Jurkat, Clone E6-1 (cell line): Measurements from ENCODE around the gene GPM6B.

Experiments
- DNase-seq: peaks from one replicate; pipeline ENCODE4 v3.0.0-alpha.2; 2011; ENCODE audit warnings: low read depth, low spot score
- H3K4me3 ChIP-seq: 2 replicates; pipeline ENCODE4 v1.5.1; 2011; ENCODE audit warnings: mild to moderate bottlenecking, low read length, control low read depth, moderate library complexity

The GPM6B gene

DNA sequence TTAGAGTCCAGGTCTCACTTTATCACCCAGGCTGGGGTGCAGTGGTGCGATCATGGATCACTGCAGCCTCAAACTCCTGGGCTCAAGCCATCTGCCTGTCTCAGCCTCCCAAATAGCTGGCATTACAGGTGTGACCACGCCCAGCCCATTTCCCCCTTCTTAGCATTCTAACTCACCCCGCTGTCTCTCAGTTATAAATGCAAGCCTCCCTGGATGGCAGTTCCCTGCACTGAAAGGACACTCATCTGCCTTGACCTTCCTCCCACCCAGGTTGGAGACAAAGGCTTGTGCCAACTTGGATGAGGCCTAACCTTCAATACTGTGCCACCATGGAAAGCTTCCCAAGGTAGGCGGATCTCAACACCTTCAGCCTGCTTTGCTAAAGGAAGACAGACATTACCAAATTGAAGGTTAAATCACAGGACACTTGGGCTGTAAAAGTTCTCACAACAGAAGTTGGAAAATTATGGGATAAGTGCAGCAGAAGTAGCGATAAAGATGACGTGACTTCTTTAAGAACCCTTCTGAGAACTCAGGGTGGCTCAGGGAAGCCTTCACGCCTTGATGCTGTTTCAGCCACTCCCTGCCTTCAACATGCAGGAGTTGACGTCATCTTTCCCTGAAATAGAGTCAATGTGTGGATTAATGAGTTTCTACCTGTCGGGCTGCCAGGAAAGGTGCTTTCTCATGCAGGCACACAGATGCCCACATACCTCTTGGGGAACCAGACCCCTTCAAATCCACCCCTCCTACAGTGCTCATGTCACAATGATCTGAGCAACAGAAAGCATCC lies 10.6 kb upstream of the GPM6B start:
- H3K4me3 ChIP-seq = no peak overlapping the region
- DNase-seq = no peak

DNA sequence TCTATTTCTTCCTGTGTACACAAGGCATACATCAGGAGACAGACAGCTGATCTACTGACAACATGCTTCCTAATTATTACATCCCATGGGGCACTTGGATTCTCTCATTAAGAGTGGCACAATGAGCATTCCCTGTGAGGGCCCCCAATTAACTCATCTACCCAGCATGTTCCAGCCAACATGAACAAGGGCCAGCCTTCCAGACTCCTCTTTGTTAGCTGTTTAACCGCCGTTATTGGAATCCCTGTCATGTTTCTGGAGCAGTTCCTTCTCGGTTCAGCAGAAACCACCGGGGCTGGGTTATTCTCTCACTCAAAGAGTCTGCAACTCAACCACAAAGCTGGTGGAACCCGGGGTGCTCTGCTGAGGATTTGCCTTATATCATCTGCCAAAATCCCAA lies 9.9 kb upstream of the GPM6B start:
- no peak for DNase-seq
- no peak overlapping the region for H3K4me3 ChIP-seq

DNA sequence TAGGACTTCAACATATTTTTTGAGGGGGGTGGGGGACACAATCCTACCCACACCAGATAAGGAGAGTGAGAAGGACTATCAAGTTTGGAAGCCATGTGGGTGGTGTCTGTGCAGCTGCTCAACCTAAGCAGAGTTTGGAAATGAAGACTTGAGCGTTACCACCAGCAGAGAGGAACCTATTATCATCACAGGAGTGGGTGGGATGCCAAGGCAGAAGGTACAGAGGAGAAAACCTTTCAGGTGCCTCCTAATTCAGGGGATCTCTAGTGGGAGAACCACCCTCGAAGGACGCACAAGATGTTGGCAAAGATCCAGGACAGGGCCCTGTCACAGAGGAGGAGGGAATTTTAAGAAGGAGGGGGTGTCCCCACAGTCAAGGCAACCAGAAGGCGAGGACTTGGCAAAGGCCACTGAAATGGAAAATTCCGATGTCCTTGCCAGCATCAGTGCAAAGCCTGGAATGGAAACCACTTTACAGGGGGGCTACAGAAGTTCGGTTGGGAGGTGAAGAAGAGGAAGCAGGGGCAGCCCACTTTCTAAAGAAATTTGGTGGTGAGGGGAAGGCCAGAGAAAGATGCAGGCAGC lies 8.4 kb upstream of the GPM6B start:
- no peak for DNase-seq

DNA sequence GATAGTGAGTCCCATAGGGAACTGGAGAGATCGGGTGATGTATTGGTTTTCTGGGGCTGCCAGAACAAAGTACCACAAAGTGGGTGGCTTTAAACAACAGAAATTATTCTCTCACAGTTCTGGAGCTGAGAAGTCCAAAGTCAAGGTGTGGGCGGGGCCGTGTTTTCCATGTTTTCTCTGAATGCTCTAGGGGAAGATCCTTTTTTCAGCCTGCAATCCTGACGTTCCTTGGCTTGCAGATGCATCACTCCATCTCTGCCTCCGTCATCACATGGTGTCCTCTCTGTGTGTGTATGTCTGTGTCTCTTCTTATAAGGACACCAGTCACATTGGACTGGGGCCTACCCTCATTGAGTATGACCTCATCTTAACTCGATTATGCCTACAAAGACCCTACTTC lies 7.9 kb upstream of the GPM6B start:
- H3K4me3 ChIP-seq = no peak overlapping the region

More for the DNA sequence above, 8.4 kb upstream of the GPM6B start:
- no peak overlapping the region for H3K4me3 ChIP-seq

DNA sequence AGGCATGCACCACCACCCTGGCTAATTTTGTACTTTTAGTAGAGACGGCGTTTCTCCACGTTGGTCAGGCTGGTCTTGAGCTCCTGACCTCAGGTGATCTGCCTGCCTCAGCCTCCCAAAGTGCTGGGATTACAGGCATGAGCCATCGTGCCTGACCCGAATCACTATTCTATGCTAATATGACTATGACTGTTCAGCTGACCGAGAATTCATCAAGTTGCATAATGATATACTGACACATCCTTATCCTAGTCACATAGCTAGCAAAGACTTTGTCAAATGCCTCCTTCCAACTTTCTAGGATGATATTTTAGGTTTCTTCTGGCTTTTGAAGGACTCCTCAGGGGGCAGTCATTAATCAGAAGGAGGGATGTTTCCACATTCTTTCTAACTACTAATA lies 4.8 kb upstream of the GPM6B start:
- DNase-seq = no peak
- no peak overlapping the region for H3K4me3 ChIP-seq

More for the DNA sequence above, 7.9 kb upstream of the GPM6B start:
- no peak for DNase-seq

DNA sequence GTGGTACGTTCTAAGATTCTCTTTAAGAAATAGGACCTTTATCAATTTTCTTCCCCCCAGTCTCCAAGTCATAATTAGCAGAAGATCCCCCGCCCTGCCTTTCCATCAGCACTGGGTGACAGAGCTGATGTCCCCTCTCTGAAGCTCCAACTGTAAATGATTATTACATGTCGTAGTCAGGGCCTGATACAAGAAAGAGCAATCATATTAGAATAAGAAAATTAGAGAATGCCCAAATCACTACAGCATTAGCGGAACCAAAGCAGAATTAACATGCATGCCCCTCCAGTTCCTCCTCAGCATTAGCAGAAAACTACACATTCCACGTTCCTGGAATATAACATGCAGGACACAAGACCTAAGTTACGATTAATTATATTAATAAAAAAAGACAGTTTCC lies 717 bp downstream of the GPM6B start:
- no peak overlapping the region for H3K4me3 ChIP-seq
- DNase-seq = no peak

DNA sequence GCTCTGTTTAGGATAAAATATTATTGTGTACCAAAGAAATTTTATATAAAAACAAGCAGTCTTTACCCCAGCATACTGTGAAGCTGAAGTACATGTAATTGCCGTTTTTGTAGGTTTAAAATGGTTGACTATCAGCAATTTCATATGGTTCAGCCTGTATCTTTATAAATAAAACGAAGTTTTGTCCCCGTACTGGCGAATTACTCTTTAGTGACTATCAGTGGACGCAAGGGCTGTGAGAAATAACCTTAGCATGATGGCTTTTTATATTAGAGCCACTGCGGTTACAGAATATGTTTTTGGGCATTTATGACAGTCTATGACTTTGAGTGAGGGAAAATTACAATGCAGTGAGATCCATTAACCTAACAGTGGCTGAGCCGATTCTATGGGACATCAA lies 1.2 kb downstream of the GPM6B start:
- no peak for DNase-seq

DNA sequence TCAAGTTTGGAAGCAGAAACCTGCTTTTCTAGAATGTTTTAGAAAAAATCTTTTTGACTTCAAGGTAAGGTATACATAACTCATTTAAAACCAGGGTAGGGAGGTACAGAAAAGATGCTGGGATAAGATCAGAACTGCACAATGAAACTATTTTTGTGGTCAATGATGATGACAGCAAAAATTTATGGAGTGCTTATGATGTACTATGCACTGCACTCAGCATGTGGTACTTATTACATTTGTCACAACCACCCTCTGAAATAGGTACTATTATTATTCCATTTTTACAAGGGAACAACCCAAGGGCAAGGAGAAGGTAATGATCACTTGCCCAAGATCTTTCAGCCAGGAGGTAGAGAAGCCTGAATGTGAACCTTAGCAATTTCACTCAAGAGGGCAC lies 8.0 kb downstream of the GPM6B start:
- H3K4me3 ChIP-seq = no peak overlapping the region
- no peak for DNase-seq

More for the DNA sequence above, 1.2 kb downstream of the GPM6B start:
- no peak overlapping the region for H3K4me3 ChIP-seq

DNA sequence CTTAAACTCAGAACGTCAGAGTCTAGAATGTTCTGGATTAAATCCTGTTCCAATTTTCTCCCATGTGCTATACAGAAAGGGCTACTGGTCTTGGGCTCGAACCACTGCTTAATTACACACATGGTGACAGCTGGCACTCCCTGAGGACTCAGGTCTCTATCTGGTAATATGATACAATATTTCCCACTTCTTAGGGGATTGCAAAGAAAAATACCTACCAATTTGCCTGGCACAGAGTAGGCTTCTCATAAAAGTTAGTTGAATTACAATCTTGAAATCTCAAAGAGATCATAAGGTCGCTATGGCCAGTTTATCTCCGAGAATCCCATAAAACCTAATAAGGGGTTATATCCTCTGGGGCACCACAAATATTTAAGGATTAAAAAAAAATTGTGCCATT lies 8.6 kb downstream of the GPM6B start:
- no peak overlapping the region for H3K4me3 ChIP-seq
- no peak for DNase-seq

DNA sequence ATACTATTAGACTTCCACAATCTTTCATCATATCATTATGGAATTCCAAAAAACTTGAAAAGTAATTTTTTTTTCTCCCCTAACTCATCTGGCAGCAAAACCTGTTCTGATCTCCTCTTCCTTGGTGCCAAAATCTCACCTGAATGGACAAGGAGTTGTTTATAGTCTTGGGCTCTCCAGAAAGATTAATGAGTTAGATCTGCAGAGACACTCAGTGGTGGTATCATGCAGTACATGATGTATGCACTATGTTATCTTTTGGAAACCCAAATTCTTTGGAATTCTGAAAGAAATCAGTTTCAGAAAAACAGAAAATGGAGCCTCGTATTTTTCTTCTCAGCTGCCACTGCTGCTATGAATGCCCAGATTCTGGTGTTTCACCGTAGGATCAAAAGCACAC lies 11.7 kb downstream of the GPM6B start:
- DNase-seq = no peak
- H3K4me3 ChIP-seq = no peak overlapping the region

DNA sequence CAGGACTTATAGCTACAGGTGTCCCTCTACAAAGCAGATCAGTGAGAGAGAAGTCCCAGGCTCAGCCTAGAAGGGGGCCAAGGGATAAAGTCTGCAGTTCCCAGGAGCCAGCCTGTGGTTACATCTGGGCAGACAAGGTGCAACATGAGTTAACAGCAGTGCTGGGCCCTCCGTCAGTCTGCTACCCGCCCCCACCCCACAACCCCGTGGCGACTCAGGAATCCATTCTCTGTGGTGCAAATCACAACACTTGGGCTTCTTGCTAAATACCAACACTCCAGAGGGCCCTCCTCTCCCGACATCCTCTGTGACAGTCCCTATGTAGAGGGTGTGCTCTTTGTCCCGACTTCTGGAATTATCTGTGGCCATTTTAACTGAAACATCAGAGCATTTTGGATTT lies 13.8 kb downstream of the GPM6B start:
- no peak overlapping the region for H3K4me3 ChIP-seq

DNA sequence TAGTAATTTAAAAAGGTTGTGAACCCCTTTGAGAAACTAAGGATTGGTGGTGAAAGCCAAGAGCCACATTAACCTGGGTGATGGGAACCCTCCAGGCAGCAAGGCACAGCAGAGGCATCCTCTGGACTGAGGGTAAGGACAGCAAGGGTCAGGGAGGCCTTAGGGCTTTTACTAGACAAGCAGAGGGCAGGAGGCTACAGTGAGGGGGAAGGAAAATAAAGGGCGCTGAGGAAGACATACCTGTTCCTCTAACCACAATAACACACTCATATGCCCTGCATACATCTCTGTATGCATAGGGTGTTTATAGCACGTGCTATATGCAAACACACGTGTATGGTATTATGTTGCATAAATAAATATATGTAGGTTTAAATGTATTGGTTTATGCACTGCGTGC lies 18.7 kb downstream of the GPM6B start:
- no peak overlapping the region for H3K4me3 ChIP-seq
- no peak for DNase-seq

More for the DNA sequence above, 13.8 kb downstream of the GPM6B start:
- DNase-seq = no peak

DNA sequence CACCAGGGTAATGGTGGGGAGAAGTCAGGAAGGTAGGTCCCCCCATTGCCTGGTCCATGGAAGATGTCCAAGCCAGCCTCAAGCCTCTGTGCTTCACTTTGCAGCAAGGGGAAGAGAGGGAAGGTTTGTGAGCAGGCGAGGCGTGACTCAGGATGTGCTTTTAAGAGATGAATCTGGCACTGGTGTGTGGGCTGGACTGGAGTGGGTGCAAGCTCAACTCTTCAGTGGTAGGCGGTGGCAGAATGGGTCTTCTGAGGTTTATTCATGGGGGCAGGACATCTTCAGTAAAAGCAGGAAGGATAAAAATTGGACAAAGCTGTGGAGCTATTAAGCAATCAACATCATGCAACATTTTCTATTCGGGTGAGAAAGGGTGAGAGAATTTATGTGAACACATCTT lies 19.4 kb downstream of the GPM6B start:
- no peak overlapping the region for H3K4me3 ChIP-seq
- DNase-seq = no peak

DNA sequence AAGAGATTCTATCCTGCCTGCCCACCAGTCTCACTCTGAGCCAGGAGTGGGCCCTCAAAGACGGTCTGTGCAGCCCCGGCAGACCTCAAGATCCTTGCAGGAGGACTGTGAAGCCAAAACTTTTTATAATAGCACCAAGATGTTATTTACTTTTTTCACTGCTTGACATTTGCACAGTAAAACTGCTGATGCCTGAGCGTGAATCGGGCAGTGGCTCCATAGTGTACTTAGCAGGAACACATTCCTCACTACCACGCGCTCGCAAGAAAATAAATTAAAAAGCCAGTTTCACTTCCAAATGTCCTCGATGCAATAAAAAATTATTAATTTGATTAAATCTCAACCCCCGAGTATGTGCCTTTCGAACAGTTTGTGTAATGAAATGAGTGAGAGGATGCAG lies 22.5 kb downstream of the GPM6B start:
- DNase-seq = no peak
- no peak overlapping the region for H3K4me3 ChIP-seq

DNA sequence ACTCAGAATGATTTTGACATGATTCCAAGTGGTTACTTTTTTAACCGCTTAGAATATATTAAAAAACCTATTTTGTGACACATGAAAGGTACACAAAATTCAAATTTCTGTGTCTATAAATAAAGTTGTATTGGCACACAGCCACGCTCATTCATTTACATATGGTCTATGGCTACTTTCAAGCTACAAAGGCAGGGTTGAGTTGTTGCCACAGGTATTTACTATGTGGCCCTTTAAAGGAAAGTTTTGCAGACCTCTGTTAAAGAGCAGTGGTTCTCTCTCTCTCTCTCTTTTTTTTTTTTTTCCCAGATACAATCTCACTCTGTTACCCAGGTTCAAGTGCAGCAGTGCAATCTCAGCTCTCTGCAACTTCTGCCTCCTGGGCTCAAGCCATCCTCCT lies 23.0 kb downstream of the GPM6B start:
- DNase-seq = no peak
- no peak overlapping the region for H3K4me3 ChIP-seq

DNA sequence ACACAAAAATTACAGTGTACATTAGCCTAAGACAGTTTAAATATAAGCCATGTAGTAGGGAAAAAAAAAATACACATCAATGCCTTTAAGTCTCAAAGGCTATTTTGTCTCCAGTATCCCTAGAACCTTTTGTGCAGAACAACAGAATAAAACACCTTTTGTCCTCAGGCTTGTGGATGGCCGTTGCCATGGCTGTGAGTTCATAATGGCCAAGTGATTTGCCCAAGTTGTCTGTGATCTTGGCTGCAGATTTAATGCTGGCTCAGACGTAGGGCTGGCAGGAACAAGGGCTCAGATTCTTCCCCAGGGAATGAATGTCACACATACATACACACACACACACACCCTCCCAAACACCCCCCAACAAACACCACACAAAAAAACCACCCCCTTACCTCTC lies 25.3 kb downstream of the GPM6B start:
- no peak for DNase-seq

DNA sequence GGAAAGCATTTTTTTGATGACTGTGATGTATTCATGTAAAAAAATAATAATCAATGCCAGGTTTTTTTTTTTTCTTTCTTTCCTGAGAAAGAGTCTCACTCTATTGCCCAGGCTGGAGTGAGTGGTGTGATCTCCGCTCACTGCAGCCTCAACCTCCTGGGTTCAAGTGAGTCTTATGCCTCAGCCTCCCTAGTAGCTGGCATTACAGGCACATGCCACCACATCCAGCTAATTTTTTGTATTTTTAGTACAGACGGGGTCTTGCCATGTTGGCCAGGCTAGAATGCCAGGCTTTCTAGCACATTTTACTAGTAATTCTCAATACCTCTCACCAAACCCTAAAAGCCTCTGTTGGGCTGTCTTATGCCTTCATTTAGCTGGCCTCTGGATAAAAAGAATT lies 25.7 kb downstream of the GPM6B start:
- no peak for DNase-seq
- no peak overlapping the region for H3K4me3 ChIP-seq

More for the DNA sequence above, 25.3 kb downstream of the GPM6B start:
- H3K4me3 ChIP-seq = no peak overlapping the region

DNA sequence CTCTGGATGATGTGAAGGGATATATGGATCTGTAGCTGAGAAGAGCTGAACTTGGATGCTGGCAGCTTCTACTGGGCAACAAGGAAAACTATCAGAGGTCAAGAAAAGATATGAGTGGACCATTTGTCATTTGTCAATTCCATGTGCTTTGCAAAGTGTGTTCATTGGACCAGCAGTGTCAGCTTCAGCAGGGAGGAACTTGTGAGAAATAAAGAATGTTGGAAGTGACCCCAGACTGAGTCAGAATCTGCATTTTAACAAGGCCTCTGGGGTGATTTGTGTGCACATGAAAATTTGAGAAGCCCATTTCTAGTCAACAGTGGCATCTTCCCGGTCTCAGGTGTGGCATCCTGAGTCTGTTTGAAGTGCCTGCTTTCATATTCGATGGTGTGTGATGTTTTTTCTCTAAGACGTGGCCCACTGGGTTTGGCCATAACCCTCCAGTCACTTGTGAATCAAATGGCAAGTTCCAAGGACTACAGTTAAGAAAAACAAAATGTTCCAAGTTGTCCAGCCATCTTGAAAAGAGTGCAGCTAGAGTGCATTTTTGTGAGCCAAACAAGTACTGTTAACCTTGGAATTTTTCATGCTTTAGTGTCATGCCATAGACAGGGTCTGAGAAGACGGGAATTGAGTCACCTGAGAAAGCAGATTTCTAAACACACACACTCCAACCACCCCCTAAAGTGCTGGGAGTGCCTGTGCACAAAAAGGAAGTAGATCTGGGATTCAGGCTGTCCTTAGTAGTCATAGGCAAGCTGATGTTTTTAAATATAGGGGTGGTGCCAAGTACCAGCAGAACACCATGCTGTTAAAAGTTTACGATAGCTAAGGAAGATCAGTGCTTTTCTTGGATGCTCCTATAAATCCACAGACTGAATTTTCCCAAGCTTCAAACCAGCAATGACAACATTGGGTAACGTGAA lies 26.4 kb downstream of the GPM6B start:
- H3K4me3 ChIP-seq = no peak overlapping the region
- DNase-seq = no peak

DNA sequence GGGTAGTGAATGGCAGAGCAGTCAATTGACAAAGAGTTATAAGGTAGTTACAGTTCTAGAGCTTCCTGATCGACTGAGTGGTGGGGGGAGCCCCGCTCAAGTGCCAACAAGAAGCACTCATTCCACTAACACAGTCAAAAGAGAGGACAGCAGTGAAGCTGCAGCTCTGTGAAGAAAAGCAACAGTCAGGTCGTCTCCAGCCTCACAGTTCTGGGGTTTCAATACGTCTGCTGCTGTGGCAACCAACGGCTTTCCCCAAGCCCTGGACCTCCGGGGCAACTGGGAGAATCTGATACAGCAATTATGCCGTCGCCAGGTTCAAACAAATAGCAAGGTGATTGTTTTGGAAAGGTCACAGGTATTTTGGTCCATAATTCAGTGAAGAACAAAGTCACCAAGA lies 30.8 kb downstream of the GPM6B start:
- DNase-seq = no peak
- H3K4me3 ChIP-seq = no peak overlapping the region

DNA sequence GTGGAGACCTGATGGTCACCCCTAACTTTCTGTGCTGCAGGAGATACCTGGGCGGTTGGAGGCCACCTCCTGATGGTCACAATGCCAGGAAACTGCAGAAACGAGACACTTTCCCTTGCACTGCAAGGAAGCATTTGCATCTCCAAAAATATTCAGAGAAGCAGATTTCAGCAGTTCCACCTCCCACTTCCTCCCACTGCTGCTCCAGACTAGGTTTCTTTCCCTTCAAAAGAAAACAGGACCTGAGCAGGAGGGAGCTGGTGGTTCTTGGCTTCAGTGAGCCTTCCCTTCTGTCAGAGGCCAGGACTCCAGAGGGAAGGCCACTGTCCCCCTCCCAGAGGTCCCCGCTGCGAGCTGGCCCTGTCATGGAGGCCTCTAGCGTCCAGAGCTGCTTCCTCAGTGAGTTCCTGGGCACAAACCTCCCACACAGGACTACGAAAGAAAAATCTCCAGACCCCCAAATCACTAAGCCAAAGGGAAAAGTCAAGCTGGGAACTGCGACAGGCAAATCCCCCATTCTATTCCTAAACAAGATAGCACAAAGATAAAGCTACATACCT lies 35.9 kb downstream of the GPM6B start:
- no peak for DNase-seq
- no peak overlapping the region for H3K4me3 ChIP-seq
